ENCODE results near the gene TSPAN2. TPM values are rescaled to one million over a fixed set of nuclear protein-coding genes. Genes with fewer than 3 reads are reported as not detected.
A peak's percentile ranks its signal among the peaks of the same experiment; 100 is the strongest.

The TSPAN2 gene
- not detected in 2 replicates for total RNA-seq (2014; rRNA removed; shearing (Covaris generic); ENCODE audit: low replicate concordance)

DNA sequence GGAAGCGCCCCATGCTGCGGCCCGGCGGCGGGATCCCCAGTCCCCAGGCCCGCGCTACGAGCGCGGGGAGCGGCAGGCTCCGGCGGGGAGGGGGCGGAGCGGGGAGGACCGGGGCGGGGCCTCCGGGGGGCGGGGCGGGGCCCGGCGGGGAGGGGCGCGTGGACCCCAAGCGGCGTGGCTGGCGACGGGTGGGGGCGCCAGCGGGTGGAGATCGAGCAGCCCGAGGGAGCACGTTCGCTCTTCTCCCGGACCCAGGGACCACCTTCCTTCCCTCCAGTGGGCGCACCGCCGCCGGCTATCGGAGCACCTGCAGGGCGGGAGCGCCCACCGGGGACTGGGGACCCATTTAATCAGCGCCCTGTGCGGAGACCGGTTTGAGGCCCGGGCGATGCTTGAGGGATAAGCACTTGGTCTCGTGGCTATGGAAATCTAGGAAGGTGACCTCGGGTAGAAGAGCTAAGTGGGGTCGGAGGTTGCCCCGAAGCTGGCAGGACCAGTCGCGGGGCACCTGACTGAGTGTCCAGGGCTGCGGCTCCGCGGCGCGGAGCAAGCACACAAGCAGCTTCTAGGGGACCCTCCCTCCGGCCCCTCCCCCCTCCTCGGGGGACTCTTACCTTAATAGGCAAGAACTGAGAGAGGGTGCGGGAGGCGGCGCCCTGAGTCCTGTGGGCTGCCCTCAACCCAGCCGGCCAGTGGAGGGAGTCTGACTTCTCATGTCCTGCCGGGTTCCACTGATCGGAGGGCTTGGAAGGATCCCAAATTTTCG is at the start of gene TSPAN2:
Gene TSPAN2 (minus strand): TSS at position 84 of the 766 bp plus-strand sequence. CDS start 71 bp downstream, at position 13.
- Histone ChIP-seq H3K79me2 (ENCODE audit: low read length) (no peaks in the 10 kb centered on the region), H2AFZ (ENCODE audit: low read length) (no peak within 1 kb of the TSS), H3K9ac (ENCODE audit: low read length) (no peak within 1 kb of the TSS), H3K27ac (ENCODE audit: low read length) (no peak within 1 kb of the TSS), H4K20me1 (ENCODE audit: insufficient read depth, low read depth, low read length) (no peaks in the 10 kb centered on the region), H3K4me1 (ENCODE audit: low read length) (no peaks in the 10 kb centered on the region), H3K27me3 (ENCODE audit: low read length) (no peaks in the 10 kb centered on the region), H3K4me3 (ENCODE audit: low read length) (no peak within 1 kb of the TSS), H3K36me3 (ENCODE audit: insufficient read depth, low read length) (no peaks in the 10 kb centered on the region), H3K4me2 (ENCODE audit: low read depth, low read length, poor library complexity, severe bottlenecking) (no peak within 1 kb of the TSS), H3K9me3 (ENCODE audit: low read length) (no peaks in the 10 kb centered on the region), H3K9me2 (replicated peaks; ENCODE audit: insufficient read depth, low read length) (no peaks in the 10 kb centered on the region)
- DNase-seq: no peak

DNA sequence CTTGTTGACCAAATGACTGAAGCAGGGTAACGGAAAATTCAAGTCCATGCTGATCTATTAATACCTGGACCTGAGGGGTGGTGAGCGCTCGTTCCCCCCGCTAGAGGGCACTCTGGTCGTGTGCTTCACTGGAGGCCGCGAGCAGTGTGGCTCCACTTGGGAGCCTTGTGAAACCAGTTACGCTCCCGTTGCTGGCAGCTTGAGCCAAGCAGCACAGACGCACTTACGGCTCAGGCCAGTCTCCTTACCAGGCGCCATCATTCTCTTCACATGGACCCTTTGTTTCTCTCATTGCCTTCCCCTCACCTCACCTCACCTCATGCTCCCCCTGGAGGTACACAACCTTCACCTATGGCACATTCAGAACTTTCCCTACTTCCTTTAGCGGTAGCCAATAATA is 49.7 kb upstream of the TSPAN2 start:
- Histone ChIP-seq H3K9me2 (replicated peaks; ENCODE audit: insufficient read depth, low read length) (no peaks in the 10 kb centered on the region), H3K9me3 (ENCODE audit: low read length) (no peaks in the 10 kb centered on the region), H3K79me2 (ENCODE audit: low read length) (no peaks in the 10 kb centered on the region), H3K27ac (ENCODE audit: low read length) (no peak overlapping the region), H4K20me1 (ENCODE audit: insufficient read depth, low read depth, low read length) (no peaks in the 10 kb centered on the region), H3K4me2 (ENCODE audit: low read depth, low read length, poor library complexity, severe bottlenecking) (no peak overlapping the region), H3K27me3 (ENCODE audit: low read length) (no peaks in the 10 kb centered on the region), H3K4me3 (ENCODE audit: low read length) (no peak overlapping the region), H3K4me1 (ENCODE audit: low read length) (peaks cover 2% of the 10 kb centered on the region; the same call in 1 of the 2 replicates), H2AFZ (ENCODE audit: low read length) (peak overlapping the region; percentile 34; the same call in 1 of the 2 replicates), H3K36me3 (ENCODE audit: insufficient read depth, low read length) (no peaks in the 10 kb centered on the region), H3K9ac (ENCODE audit: low read length) (no peak overlapping the region)
- DNase-seq: peak; percentile 91

DNA sequence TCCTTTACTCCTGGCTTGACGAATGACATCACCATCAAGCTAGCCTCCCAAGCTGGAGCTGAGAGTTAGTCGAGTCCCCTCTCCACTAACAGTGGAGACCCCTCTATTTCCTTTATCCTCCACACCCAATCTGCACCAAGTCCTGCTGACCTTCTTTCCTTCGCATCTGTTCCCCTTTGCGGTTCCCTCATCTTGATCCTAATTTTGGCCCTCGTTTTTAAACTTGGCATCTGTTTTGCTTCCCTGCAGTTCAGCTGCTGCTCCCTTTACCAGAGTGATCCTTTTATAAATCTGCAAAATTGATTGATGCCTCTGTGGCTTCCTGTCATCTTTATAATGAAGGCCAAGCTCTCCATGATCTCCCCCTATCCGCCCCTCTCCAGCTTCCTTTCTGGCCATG is 49.0 kb upstream of the TSPAN2 start:
- Histone ChIP-seq H3K4me1 (ENCODE audit: low read length) (peaks cover 2% of the 10 kb centered on the region; the same call in 1 of the 2 replicates), H3K27me3 (ENCODE audit: low read length) (no peaks in the 10 kb centered on the region), H3K79me2 (ENCODE audit: low read length) (no peaks in the 10 kb centered on the region), H3K27ac (ENCODE audit: low read length) (no peak overlapping the region), H3K9me3 (ENCODE audit: low read length) (no peaks in the 10 kb centered on the region), H3K9me2 (replicated peaks; ENCODE audit: insufficient read depth, low read length) (no peaks in the 10 kb centered on the region), H2AFZ (ENCODE audit: low read length) (no peak overlapping the region), H4K20me1 (ENCODE audit: insufficient read depth, low read depth, low read length) (no peaks in the 10 kb centered on the region), H3K9ac (ENCODE audit: low read length) (no peak overlapping the region), H3K36me3 (ENCODE audit: insufficient read depth, low read length) (no peaks in the 10 kb centered on the region), H3K4me2 (ENCODE audit: low read depth, low read length, poor library complexity, severe bottlenecking) (no peak overlapping the region), H3K4me3 (ENCODE audit: low read length) (no peak overlapping the region)
- DNase-seq: no peak

DNA sequence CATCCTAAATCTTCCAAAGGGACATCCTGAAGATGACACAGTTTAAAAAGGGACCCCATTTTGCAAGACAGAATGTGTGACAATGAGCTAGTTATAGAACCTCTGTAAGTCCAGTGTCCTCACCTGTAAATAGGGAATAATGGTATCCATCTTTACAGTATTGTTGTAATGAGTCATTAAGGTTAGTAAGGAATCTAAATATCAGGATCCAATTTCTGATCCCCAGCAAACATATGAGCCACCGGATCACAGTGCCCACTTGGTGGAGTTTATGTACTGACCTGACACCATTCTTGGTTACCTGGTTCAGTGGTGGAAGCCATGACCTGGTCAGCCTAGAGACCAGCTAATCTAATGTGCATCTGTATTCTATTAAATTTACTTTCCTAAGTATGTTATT is 47.9 kb upstream of the TSPAN2 start:
- no peaks in the 10 kb centered on the region for H3K79me2 ChIP-seq (ENCODE audit: low read length)
- no peak overlapping the region for H3K4me3 ChIP-seq (ENCODE audit: low read length)
- no peak overlapping the region for H2AFZ ChIP-seq (ENCODE audit: low read length)
- no peaks in the 10 kb centered on the region for H3K9me2 ChIP-seq (replicated peaks; ENCODE audit: insufficient read depth, low read length)
- H3K27me3 ChIP-seq (ENCODE audit: low read length): no peaks in the 10 kb centered on the region
- H3K4me2 ChIP-seq (ENCODE audit: low read depth, low read length, poor library complexity, severe bottlenecking): no peak overlapping the region
- no peak overlapping the region for H3K27ac ChIP-seq (ENCODE audit: low read length)
- no peaks in the 10 kb centered on the region for H3K9me3 ChIP-seq (ENCODE audit: low read length)
- DNase-seq: no peak
- H3K36me3 ChIP-seq (ENCODE audit: insufficient read depth, low read length): no peaks in the 10 kb centered on the region
- H4K20me1 ChIP-seq (ENCODE audit: insufficient read depth, low read depth, low read length): no peaks in the 10 kb centered on the region
- H3K4me1 ChIP-seq (ENCODE audit: low read length): peaks cover 2% of the 10 kb centered on the region; the same call in 1 of the 2 replicates
- H3K9ac ChIP-seq (ENCODE audit: low read length): no peak overlapping the region

DNA sequence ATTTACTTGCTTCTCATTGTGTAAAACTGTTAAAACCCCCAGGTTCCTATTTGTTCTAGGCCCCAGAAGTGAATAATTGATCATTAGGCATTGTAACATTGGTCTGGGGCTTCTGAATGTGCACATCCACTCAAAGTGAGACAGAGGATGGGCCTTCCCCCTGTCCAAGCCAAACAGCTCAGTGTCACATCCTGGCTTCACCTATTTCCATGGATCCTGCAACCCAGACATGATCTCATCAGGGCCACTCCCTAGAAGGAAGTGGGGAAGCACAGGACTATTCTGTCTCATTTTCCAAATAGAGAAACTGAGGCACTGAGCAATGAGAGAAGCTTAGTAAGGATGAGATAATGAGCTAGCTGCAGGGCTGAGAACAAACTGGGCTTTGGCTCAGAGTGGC is 47.4 kb upstream of the TSPAN2 start:
- H3K4me2 ChIP-seq (ENCODE audit: low read depth, low read length, poor library complexity, severe bottlenecking): no peak overlapping the region
- H3K4me3 ChIP-seq (ENCODE audit: low read length): no peak overlapping the region
- H3K27me3 ChIP-seq (ENCODE audit: low read length): no peaks in the 10 kb centered on the region
- DNase-seq: no peak
- no peaks in the 10 kb centered on the region for H4K20me1 ChIP-seq (ENCODE audit: insufficient read depth, low read depth, low read length)
- H3K79me2 ChIP-seq (ENCODE audit: low read length): no peaks in the 10 kb centered on the region
- no peak overlapping the region for H3K9ac ChIP-seq (ENCODE audit: low read length)
- H2AFZ ChIP-seq (ENCODE audit: low read length): no peak overlapping the region
- H3K27ac ChIP-seq (ENCODE audit: low read length): no peak overlapping the region
- no peaks in the 10 kb centered on the region for H3K36me3 ChIP-seq (ENCODE audit: insufficient read depth, low read length)
- no peaks in the 10 kb centered on the region for H3K9me2 ChIP-seq (replicated peaks; ENCODE audit: insufficient read depth, low read length)
- peaks cover 2% of the 10 kb centered on the region; the same call in 1 of the 2 replicates for H3K4me1 ChIP-seq (ENCODE audit: low read length)
- H3K9me3 ChIP-seq (ENCODE audit: low read length): no peaks in the 10 kb centered on the region

DNA sequence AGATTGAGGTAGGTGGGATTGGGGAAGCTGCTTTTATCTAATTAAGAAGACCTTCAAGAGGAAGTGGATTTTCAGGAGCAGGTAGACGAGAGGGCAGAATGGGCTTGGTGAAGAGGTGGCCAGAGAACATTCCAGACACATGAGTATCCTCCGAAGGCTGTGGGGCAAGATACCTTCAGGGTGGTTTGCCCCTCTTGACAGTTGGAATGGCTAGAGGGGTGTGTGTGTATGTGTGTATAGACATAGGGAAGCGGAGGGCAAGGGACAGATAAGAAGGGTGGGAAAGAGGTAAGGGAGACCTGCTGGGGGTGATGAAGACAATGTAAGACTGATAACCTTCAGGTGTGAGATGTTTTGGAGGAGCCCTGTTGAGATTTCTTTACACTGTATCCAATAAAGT is 46.8 kb upstream of the TSPAN2 start:
- H3K4me2 ChIP-seq (ENCODE audit: low read depth, low read length, poor library complexity, severe bottlenecking): no peak overlapping the region
- no peak overlapping the region for H3K27ac ChIP-seq (ENCODE audit: low read length)
- H3K79me2 ChIP-seq (ENCODE audit: low read length): no peaks in the 10 kb centered on the region

DNA sequence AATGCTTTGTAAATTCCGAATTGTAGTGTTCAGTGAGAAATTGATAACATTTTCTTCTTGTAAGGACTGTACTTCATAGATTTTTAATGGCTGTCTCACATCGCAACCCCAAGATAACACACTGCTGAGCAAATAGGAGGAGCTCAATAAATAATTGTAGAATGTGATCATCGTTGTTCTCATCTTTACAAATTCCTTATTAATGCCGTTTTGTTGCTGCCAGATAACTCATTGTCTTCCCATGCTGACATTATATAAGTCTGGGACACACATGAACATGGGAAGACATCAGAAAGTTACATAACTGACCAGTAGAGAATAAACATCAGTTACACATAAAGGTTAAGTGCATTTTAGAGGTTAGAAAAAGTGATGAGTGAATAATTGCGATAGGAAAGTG is 46.4 kb upstream of the TSPAN2 start:
- Histone ChIP-seq H3K36me3 (ENCODE audit: insufficient read depth, low read length) (no peaks in the 10 kb centered on the region), H3K4me2 (ENCODE audit: low read depth, low read length, poor library complexity, severe bottlenecking) (no peak overlapping the region), H3K27me3 (ENCODE audit: low read length) (no peaks in the 10 kb centered on the region), H3K4me1 (ENCODE audit: low read length) (peaks cover 2% of the 10 kb centered on the region; the same call in 1 of the 2 replicates), H4K20me1 (ENCODE audit: insufficient read depth, low read depth, low read length) (no peaks in the 10 kb centered on the region), H3K79me2 (ENCODE audit: low read length) (no peaks in the 10 kb centered on the region), H3K9me3 (ENCODE audit: low read length) (no peaks in the 10 kb centered on the region), H3K4me3 (ENCODE audit: low read length) (no peak overlapping the region), H3K27ac (ENCODE audit: low read length) (no peak overlapping the region), H3K9me2 (replicated peaks; ENCODE audit: insufficient read depth, low read length) (no peaks in the 10 kb centered on the region), H3K9ac (ENCODE audit: low read length) (no peak overlapping the region), H2AFZ (ENCODE audit: low read length) (no peak overlapping the region)
- DNase-seq: no peak

More for the DNA sequence above, 46.8 kb upstream of the TSPAN2 start:
- Histone ChIP-seq H3K9ac (ENCODE audit: low read length) (no peak overlapping the region), H3K4me3 (ENCODE audit: low read length) (no peak overlapping the region), H3K4me1 (ENCODE audit: low read length) (peaks cover 2% of the 10 kb centered on the region; the same call in 1 of the 2 replicates), H4K20me1 (ENCODE audit: insufficient read depth, low read depth, low read length) (no peaks in the 10 kb centered on the region), H2AFZ (ENCODE audit: low read length) (no peak overlapping the region), H3K27me3 (ENCODE audit: low read length) (no peaks in the 10 kb centered on the region), H3K36me3 (ENCODE audit: insufficient read depth, low read length) (no peaks in the 10 kb centered on the region), H3K9me2 (replicated peaks; ENCODE audit: insufficient read depth, low read length) (no peaks in the 10 kb centered on the region), H3K9me3 (ENCODE audit: low read length) (no peaks in the 10 kb centered on the region)
- no peak for DNase-seq

DNA sequence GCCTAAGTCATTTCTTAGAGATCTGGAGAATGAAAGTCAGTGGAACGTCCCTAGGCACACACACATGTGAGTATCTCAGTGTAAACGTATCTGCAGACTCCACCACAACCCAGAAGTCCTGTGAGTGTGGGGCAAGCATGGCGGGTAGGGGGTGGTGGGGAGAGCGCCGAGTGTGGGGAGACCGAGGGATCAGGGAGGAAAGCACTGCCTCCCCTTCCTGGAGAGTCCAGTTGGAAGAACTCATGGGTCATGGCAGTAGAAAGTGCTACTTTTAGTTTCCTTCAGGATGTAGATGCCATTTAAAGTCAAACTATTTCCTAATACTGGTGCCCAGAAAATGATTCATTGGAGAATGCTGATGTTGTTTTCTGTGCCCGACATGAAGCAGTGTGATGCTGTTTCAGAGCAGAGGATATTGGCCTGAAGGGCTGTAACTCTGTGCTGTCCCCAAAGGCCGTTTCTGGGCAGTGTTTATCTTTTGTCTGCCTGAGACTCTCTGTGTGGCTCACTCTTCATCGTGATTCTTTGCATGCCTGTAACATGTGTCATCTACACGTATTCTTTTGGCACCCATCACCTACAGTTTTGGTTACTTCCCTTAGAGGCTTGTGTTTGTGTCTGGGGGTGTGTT is 45.7 kb upstream of the TSPAN2 start:
- Histone ChIP-seq H3K9me2 (replicated peaks; ENCODE audit: insufficient read depth, low read length) (no peaks in the 10 kb centered on the region), H3K9me3 (ENCODE audit: low read length) (no peaks in the 10 kb centered on the region), H3K4me1 (ENCODE audit: low read length) (peaks cover 2% of the 10 kb centered on the region; the same call in 1 of the 2 replicates), H3K36me3 (ENCODE audit: insufficient read depth, low read length) (no peaks in the 10 kb centered on the region), H3K9ac (ENCODE audit: low read length) (no peak overlapping the region), H3K27ac (ENCODE audit: low read length) (no peak overlapping the region), H3K27me3 (ENCODE audit: low read length) (no peaks in the 10 kb centered on the region), H3K79me2 (ENCODE audit: low read length) (no peaks in the 10 kb centered on the region), H2AFZ (ENCODE audit: low read length) (no peak overlapping the region), H3K4me3 (ENCODE audit: low read length) (no peak overlapping the region), H3K4me2 (ENCODE audit: low read depth, low read length, poor library complexity, severe bottlenecking) (no peak overlapping the region), H4K20me1 (ENCODE audit: insufficient read depth, low read depth, low read length) (no peaks in the 10 kb centered on the region)
- DNase-seq: no peak
